Measurements from ENCODE around the gene RTN4. TPM values are rescaled to one million over a fixed set of nuclear protein-coding genes. Genes with fewer than 3 reads are reported as not detected.

RTN4 gene
- total and polyA plus RNA-seq, 11 donors: 46.1 to 250 (median 95.5) TPM

DNA sequence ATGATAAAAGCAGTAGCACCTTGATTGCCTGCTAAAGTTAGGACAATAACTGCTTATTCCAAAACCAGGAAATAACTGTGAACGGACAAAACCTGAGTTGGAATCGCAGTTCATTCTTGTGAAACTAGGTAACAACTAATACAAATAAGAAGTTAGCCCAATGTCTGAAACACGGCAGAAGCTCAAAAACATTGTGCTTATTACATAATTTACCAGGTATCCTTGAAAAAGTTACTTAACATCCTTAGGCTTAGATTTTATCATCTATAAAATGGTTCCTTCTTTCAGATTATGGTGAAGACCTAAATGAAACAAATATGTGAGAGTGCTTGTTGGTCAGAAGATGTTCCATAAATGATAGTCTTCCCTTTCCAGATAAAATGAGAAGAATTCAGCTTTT, 32.4 kb downstream of the RTN4 start:
- H3K4me1 ChIP-seq: peaks cover 0 to 84% (median 19%) of the 10 kb centered on the region in 12 donors
- whole genome bisulfite sequencing, 4 donors: 89 to 95% (median 90%) methylated on average over 3 of the region's 3 CpGs

DNA sequence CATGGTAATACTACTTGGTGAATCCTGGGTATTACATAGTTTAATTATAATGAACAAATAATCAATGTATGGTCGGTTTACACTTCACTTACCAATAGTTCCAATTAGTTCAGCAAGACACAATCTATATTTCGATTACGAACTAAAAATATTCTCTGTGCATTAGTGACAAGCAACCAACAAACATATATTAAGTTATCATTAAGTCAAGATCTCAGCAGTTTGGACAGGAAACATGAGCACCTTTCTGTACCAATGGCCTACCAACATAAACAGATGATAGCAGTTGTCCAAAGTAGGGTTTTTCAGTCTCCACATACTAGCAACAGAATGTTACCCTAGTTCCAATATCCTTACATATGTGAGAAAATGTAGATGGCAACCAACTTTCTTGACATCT, 32.8 kb downstream of the RTN4 start:
- H3K4me1 ChIP-seq: peaks cover 0 to 86% (median 23%) of the 10 kb centered on the region in 12 donors
- no peak for TF ChIP-seq POLR2A (IDR thresholded peaks at IDR 0.05)
- TF ChIP-seq, protein P1, sequence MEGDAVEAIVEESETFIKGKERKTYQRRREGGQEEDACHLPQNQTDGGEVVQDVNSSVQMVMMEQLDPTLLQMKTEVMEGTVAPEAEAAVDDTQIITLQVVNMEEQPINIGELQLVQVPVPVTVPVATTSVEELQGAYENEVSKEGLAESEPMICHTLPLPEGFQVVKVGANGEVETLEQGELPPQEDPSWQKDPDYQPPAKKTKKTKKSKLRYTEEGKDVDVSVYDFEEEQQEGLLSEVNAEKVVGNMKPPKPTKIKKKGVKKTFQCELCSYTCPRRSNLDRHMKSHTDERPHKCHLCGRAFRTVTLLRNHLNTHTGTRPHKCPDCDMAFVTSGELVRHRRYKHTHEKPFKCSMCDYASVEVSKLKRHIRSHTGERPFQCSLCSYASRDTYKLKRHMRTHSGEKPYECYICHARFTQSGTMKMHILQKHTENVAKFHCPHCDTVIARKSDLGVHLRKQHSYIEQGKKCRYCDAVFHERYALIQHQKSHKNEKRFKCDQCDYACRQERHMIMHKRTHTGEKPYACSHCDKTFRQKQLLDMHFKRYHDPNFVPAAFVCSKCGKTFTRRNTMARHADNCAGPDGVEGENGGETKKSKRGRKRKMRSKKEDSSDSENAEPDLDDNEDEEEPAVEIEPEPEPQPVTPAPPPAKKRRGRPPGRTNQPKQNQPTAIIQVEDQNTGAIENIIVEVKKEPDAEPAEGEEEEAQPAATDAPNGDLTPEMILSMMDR (IDR thresholded peaks at IDR 0.05): no peak
- DNase-seq (no peak), ATAC-seq (no peak)
- peaks cover 0 to 23% (median 0%) of the 10 kb centered on the region in 12 donors for H3K9me3 ChIP-seq
- peaks cover 0 to 4% (median 0%) of the 10 kb centered on the region in 9 donors for H3K36me3 ChIP-seq
- H3K4me3 ChIP-seq: no peak overlapping the region
- intact Hi-C loops (cut with DNase I): loop anchor here in 5 of 10 donors (2.0 to 10.0 kb wide), 5 partner anchors 35 to 363 kb away; partner anchors contain the start of genes EML6 (in 1 of the 5) and RTN4 (in 1 of the 5)
- 94 to 100% (median 95%) methylated on average over 3 of the region's 3 CpGs for WGBS, 4 donors
- no peak overlapping the region for H3K27ac ChIP-seq
- no peaks in the 10 kb centered on the region for H3K27me3 ChIP-seq

More for the DNA sequence above, 32.4 kb downstream of the RTN4 start:
- intact Hi-C loops (cut with DNase I): loop anchor here in 5 of 10 donors (2.0 to 10.0 kb wide), 5 partner anchors 34 to 363 kb away; partner anchors contain the start of genes EML6 (in 1 of the 5) and RTN4 (in 1 of the 5)
- H3K27me3 ChIP-seq: no peaks in the 10 kb centered on the region
- no peak overlapping the region for H3K4me3 ChIP-seq
- peaks cover 0 to 23% (median 0%) of the 10 kb centered on the region in 12 donors for H3K9me3 ChIP-seq
- no peak for TF ChIP-seq POLR2A (IDR thresholded peaks at IDR 0.05)
- TF ChIP-seq, protein P1 (IDR thresholded peaks at IDR 0.05): no peak
- peaks cover 0 to 4% (median 0%) of the 10 kb centered on the region in 9 donors for H3K36me3 ChIP-seq
- peak overlapping the region in 1 of 12 donors; percentile 57 for H3K27ac ChIP-seq
- no peak for DNase-seq
- ATAC-seq: no peak

DNA sequence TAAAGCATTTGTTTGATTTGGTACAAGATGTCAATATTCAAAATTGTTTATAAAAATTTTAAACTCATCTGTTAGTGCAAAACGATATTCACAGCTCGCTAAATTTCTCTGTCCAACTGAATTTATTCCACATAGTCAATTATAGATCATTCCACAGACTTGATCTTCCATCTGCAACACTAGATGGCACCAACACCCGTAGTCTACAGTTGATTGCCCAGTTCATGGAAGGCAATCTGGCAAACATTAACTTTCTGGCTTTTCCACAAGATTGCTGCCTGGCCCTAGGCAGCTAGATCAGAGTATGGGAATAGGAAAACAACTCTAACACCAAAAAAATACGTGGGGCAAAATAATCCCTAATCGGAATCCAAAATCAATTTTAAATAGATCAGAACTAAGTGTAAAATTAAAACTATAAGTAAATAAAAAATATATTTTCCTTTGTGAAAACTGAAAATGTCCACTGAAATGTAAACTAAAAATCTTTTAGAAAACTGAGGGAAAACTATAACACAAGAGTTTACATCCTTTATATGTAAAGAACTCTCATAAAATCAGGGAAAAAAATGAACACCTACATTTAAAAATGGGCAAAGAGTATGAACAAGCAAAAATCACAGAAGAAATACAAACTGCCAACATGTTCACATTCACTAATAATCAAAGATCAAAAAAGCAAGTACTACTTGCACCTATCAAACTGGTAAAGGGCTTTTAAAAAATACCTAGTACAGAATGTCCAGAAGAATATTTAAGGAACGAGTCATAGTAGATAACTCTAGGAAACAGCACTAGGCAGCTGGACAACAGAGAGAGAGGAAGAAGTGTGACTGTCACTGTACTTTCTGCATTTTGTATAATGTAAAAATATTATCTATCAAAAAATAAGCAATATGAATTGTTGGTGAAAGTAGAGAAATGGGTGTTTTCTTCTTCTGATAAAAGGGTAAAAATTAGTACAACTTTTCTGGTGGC, 35.0 kb downstream of the RTN4 start:
- H3K9me3 ChIP-seq: peaks cover 0 to 18% (median 0%) of the 10 kb centered on the region in 12 donors
- H3K4me3 ChIP-seq: no peak overlapping the region
- H3K27me3 ChIP-seq: no peaks in the 10 kb centered on the region
- peaks cover 0 to 86% (median 42%) of the 10 kb centered on the region in 12 donors for H3K4me1 ChIP-seq
- no peak for TF ChIP-seq POLR2A (IDR thresholded peaks at IDR 0.05)
- TF ChIP-seq, protein P1 (IDR thresholded peaks at IDR 0.05): peak; percentile 44 to 77 (median 64)
- ATAC-seq (peak; percentile 59 to 86 (median 81)), DNase-seq (peak in 3 of 5 donors; percentile 29 to 45 (median 40))
- peaks cover 0 to 4% (median 0%) of the 10 kb centered on the region in 9 donors for H3K36me3 ChIP-seq
- 56 to 74% (median 63%) methylated on average over 6 of the region's 6 CpGs for WGBS, 4 donors
- intact Hi-C loops (cut with DNase I): loop anchor here (1.0 to 10.0 kb wide), 11 partner anchors 32 to 360 kb away; partner anchors contain the start of genes EML6 (in 1 of the 10) and RTN4 (in 1 of the 10)
- H3K27ac ChIP-seq: no peak overlapping the region

Measured in heart left ventricle (tissue), 16 donors.